CD4-positive, alpha-beta T cell treated with Interleukin-1 beta for 1 hour (primary cell): ENCODE data around the gene SYT2.

Experiments
- DNase-seq, 2 donors: peaks; one replicate each; pipeline ENCODE4 v3.0.0-alpha.2; 2020 to 2022

SYT2 gene

GRCh38 chr1:202703191-202703590 lies 7.1 kb downstream of the SYT2 start:
- no peak for DNase-seq

DNA sequence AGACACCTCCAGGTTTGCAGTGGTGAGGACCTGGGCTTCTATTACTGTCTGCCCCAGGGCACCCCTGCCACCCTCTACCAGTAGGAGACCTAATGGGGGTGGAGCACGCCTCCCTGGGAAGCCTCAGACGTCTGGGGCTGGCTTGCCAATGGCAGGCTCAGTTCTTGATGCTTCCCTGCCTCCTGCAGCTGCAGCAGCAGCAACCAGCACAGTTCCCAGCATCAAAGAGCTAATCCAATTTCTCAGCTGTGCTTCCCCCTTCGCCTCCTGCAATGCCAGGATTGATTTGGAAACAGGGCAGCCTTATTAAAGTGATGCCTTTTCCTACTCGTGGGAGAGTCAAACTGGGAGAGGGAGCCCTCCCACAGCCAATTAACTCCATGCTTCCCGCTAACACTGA lies 8.2 kb downstream of the SYT2 start:
- no peak for DNase-seq

- DNase-seq = no peak
These were observed 9.1 kb downstream of the SYT2 start for GRCh38 chr1:202701200-202701599.

DNA sequence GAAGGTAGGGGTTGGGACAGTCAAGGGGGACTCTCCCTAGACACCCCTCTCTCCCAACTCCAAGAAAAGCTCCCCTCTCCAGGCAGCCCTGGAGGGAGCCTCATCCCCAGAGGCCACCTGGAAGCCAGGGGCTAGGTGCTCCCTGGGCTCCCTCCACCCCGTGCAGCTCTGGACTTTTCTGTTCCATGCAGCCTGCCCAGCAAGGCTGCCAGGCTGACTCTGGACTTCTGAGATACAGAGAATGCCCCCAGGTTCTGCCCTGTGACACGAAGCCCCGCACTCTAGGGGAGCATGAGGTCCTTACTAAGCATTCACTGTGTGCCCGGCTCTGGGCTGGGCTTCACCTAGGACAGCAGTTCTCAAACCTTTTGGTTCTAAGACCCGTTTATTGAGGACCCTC lies 10.2 kb downstream of the SYT2 start:
- no peak for DNase-seq

- no peak for DNase-seq
These were observed 12.0 kb downstream of the SYT2 start for GRCh38 chr1:202698276-202698675.

DNA sequence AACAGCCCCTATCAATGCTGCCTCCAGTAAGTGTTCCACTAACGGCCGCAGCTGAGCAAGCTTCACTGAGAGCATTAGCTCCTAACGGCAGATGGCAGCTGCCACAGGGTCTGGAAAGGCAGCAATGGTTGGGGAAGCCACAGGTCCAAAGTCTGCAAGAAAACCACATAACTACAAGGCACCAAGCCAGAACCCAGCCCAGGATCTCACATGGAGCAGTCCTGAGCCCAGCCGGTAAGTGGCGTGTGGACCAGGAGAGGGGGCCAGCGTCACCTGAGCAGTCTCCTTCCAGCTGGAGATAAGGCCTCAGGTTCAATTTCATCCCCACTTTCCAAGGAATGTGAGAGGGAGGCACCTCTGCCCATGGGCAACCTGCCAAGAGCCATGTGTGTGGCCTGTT lies 13.2 kb downstream of the SYT2 start:
- no peak for DNase-seq

GRCh38 chr1:202694314-202694713 lies 15.9 kb downstream of the SYT2 start:
- no peak for DNase-seq

- peak; percentile 45 to 53 for DNase-seq
These were observed 17.2 kb downstream of the SYT2 start for GRCh38 chr1:202692959-202693555.

GRCh38 chr1:202691816-202692215 lies 18.4 kb downstream of the SYT2 start:
- DNase-seq = no peak

DNA sequence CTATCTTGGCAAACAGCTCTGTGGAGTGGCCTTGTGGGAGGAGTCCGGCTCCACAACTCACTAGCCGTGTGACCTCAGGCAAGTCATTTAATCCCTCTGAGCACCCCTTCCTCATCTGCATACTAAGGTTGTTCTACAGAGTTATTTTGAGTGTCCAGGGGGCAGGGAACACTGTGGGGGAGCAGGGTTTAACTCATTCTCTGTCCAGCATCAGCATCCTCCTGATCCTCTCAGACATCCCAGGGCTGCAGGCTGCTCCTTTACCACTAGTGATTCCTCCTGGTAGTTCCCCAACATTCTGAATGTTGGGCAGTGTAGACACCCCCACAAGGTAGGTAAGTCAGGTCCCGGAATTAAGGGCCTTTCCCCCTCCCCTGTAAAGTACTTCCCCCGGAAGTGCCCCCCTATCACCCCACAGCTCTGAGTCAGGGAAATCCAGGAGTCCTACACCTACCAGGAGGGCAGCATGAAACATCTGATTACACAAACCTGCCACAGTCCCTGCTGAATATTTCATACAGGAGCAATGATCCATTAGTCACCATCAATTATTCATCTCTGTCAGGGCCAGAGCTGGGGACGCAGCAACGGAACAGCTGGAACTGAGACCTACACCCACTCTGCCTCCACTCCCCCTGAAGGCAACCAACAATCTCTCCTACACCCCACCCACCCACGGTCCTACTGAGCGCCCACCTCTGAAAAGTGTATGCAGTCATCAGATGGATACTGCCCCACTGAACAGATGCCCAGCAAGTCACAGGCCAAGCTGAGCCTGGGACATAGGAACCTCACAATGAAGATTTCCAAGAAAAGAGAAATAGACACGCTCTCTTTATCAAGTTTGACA lies 20.5 kb downstream of the SYT2 start:
- DNase-seq = no peak

DNA sequence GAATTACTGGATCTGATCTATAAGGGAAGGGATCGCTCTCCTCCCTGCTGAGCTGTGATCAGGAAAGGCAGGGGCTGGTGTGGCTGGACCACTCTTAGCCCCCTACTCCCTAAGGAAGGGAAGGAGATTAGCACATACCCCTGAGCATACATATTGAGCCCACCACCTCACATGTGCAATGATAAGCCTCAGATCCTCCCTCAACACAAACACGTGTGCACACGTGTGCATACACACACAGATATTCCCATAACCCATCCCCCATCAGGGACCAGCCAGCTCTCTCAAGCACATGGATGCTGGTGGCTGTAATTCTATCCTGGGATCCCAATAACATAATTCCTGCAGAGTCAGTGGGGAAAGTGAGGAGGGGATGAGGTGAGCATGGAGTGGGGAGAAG lies 21.2 kb downstream of the SYT2 start:
- no peak for DNase-seq

DNA sequence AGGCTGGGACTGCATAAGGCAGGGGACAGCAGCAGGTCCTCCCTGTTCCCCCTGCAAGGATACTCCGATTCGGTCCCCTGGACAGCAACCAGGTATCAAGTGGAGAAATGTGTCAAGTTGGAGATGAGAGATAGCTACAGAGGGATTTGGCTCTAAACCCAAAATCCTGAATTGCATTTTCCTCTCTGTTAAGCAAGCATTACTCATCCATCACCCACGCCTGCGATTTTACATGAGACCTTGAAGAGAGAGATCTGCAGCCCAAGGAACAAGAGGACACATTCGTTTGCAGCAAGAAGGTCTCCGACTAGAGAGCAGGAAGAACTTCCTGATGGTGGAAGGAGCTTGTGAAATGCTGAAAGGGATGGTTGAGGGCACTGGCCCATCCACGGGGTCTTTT lies 21.9 kb downstream of the SYT2 start:
- no peak for DNase-seq

- DNase-seq = no peak
These were observed 22.5 kb downstream of the SYT2 start for GRCh38 chr1:202687798-202688197.

DNA sequence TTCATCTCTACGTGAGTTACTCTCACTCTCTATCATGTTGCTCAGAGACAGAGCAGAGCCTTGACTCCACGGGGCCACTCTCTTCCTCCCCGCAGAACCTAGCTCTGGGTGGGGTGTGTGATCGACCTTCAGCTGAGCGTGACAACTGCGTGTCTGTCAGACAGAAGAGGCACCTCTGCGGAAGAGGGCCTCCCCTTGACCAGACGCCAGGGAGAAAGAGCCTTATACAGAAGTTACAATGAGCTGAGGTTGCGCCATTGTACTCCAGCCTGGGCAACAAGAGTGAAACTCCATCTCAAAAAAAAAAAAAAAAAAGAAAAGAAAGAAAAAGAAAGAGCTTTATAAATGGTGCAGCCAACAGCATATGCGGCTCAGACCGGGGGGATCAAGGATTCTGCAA lies 22.9 kb downstream of the SYT2 start:
- no peak for DNase-seq

DNA sequence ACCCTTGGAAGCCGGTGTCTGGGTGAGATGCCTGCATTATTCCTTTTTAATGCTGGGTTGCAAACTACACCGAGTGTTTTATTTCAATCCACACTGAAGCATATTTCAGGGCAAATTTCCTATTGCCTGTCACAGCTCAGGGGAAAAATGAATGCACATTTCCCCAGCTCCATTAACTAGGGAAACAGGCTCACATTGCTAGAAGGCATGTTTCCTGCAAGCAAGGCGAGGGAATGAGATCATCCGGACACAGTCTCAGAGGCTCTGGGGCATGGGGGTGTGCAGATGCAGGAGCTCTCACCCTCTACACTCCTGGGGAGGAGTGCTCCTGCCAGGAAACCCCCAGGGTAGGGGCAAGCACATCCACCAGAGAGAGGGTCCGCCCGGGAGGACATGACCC lies 24.6 kb downstream of the SYT2 start:
- no peak for DNase-seq

DNA sequence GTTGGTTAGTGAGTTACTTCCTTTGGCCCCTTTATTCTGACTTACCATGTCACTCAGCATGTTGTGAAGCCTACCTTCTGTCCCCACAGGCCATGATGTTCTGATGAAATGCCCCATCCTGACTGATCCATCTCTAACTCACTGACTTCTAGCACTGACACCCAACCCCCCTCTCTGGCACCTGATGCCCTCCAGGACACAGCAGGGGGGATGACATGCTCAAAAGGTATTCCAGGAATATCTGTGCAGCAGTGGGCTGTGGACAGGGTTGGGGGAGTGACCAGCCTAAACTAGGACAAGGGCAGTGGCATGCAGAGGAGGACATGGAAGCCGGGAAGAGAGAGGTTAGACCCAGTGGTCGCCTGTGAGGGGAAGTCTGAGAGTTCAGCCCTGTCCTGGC lies 25.5 kb downstream of the SYT2 start:
- DNase-seq = no peak

DNA sequence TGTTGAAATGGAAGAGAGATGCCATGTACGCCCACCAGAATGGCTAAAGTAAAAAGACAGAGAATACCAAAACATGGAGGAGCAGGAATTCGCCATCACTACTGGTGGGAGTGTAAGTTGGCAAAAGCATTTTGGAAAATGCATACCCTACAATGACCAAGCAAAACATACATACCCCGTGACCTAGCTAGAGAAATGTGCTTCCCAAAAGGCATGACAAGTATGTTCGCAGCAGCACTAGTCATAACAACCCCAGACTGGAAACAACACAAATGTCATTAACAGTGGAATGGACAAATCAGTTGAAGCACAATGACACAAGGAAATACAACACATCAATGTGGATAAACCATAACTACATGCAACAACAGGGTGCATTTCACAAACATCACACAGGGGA lies 27.2 kb downstream of the SYT2 start:
- no peak for DNase-seq

GRCh38 chr1:202682477-202682876 lies 27.8 kb downstream of the SYT2 start:
- no peak for DNase-seq

GRCh38 chr1:202681736-202682420 lies 28.4 kb downstream of the SYT2 start:
- DNase-seq = no peak

- no peak for DNase-seq
These were observed 29.5 kb downstream of the SYT2 start for GRCh38 chr1:202680586-202681352.

DNA sequence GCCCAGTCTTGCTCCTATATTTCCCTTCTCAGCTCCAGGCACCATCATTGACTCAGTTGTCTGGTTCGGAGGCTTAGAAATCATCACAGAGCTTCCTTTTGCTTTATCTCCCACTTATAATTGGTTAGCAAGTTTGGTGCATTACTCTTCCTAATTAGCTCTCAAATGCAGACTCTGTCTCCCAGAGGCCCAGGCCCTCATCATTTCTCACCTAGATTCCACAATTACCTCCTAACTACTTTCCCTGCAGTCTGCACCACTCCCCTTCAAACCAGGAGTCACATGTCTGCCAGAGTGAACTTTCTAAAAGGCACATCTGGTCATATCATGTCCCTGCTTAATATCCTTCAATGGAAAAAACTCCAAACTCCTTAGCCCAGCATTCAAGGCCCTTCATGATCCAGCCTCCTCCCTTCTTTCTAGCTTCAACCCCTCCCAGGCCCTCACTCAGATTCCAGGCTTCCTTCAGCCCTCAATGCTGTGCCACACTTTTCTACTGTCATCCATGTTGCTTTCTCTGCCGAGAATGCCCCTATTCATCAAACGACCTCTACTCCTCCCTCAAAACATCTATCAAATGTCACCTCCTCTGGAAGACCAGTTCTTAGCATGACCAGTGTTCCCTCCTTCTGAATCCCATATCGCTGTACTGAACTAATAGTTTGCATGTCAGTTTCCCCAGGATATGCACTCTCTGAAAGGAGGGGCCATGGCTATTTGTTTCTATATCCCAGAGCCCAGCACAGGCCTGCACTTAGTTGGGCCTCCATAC lies 30.7 kb downstream of the SYT2 start:
- no peak for DNase-seq

GRCh38 chr1:202677433-202677832 lies 32.8 kb downstream of the SYT2 start:
- DNase-seq = no peak

DNA sequence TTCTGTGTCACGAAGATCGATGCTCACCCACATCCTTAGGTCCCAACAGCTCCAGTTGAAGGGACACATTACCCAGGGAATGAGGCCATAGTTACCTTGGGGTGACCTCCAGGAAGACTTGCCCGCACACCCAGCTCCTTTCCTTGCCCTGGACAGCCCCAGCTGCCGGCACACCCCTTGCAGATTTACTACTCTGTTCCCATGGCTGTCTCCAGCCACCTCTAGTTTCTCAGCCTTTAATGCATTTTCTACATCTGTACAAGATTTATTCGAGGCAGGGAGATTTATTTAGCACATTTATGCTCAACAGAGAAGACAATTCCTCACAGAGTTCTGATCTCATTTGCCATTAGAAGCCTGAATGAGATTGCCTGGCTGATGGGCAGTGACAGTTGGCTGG lies 36.7 kb downstream of the SYT2 start:
- DNase-seq = no peak
